Tibial nerve (tissue), 4 donors: ENCODE results near the gene HOXB5. TPM values are rescaled to one million over a fixed set of nuclear protein-coding genes. Genes with fewer than 3 reads are reported as not detected.

ENCODE experiments used
- DNase-seq, 2 donors: peaks; one replicate each; pipeline ENCODE4 v3.0.0-alpha.2; 2019; ENCODE audit warnings: low spot score in 2 of 2
- H3K27ac ChIP-seq, 4 donors: fragments of 200-600 bp; sonication (generic) in 3 of 4; one replicate each; pipeline ENCODE4 v1.5.1; 2017 to 2019; ENCODE audit warnings: mild to moderate bottlenecking in 1 of 4
- H3K27me3 ChIP-seq, 2 donors: fragments of 200-600 bp; sonication (generic) in 1 of 2; one replicate each; pipeline versions ENCODE4 v1.5.1 to v1.6.0; 2017 to 2019
- H3K36me3 ChIP-seq, 3 donors: fragments of 200-600 bp; sonication (generic); one replicate each; pipeline ENCODE4 v1.5.1; 2018 to 2019
- H3K4me1 ChIP-seq, 4 donors: fragments of 200-600 bp; sonication (generic) in 3 of 4; one replicate each; pipeline ENCODE4 v1.5.1; 2017 to 2019
- H3K4me3 ChIP-seq, 4 donors: fragments of 200-600 bp; sonication (generic) in 3 of 4; one replicate each; pipeline ENCODE4 v1.5.1; 2017 to 2019; ENCODE audit warnings: mild to moderate bottlenecking in 1 of 4, moderate library complexity in 1 of 4
- H3K9me3 ChIP-seq, 4 donors: fragments of 200-600 bp; sonication (generic) in 3 of 4; one replicate each; pipeline ENCODE4 v1.5.1; 2017 to 2019
- EP300 ChIP-seq, 2 donors: sonication (generic); formaldehyde crosslinking; IDR thresholded peaks; one replicate each; pipeline ENCODE4 v1.6.1; 2017; ENCODE audit warnings: antibody characterized with exemption in 2 of 2, mild to moderate bottlenecking in 1 of 2
- POLR2A ChIP-seq, 2 donors: fragments of 450-650 bp; IDR thresholded peaks; one replicate each; pipeline ENCODE4 v1.6.1; 2017; ENCODE audit warnings: antibody characterized with exemption in 2 of 2, mild to moderate bottlenecking in 2 of 2, moderate library complexity in 2 of 2
- WGBS, 2 donors: methylation state at CpG; one replicate each; pipeline ENCODE4 v1.1.5; 2018; 5-methylcytosine and 5-hydroxymethylcytosine counted together
- total RNA-seq, 4 donors: library from RNA; depleted of rRNA; stranded (reverse); fragments of >200 nt; gene quantifications; one replicate each; pipeline ENCODE4 v1.1.0, GENCODE V29; 2016
- TF ChIP-seq, protein P1 (sequence below), 5 experiments: fragments of 200-600 bp in 3 of 5; fragments of 450-650 bp in 2 of 5; sonication (generic) in 3 of 5; IDR thresholded peaks; one replicate each; pipeline ENCODE4 v1.5.1; 2016 to 2019; ENCODE audit warnings: antibody characterized with exemption in 5 of 5, mild to moderate bottlenecking in 3 of 5, moderate library complexity in 2 of 5

The HOXB5 gene
- total RNA-seq, 4 donors from 2014 or later: 1.6 to 1.8 TPM; not detected in 2

DNA sequence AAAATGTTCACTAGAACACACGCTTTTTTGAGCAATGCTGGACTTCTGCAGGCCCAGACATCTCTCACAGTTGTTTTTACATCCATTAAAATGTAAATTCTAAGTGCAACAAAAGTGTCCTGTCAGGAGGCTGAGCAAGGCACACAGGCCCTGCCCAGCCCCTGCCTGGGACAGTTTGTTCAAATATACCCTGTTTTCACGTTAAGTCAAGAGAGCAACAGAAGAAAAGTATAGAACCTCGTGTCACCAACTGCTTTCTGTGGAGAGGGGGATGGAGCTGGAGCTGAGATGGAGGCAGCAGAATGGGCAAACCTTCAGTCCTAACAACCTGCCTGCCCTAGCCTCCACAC, 44.3 kb downstream of the HOXB5 start:
- Histone ChIP-seq H3K36me3 (no peaks in the 10 kb centered on the region), H3K4me3 (no peak overlapping the region), H3K27ac (no peak overlapping the region), H3K4me1 (peaks cover 0 to 26% (median 2%) of the 10 kb centered on the region in 4 donors), H3K9me3 (no peaks in the 10 kb centered on the region), H3K27me3 (peaks cover 0 to 72% of the 10 kb centered on the region in 2 donors)
- DNase-seq: no peak
- TF ChIP-seq EP300 (IDR thresholded peaks at IDR 0.05) (no peak), POLR2A (IDR thresholded peaks at IDR 0.05) (no peak)
- TF ChIP-seq, protein P1, sequence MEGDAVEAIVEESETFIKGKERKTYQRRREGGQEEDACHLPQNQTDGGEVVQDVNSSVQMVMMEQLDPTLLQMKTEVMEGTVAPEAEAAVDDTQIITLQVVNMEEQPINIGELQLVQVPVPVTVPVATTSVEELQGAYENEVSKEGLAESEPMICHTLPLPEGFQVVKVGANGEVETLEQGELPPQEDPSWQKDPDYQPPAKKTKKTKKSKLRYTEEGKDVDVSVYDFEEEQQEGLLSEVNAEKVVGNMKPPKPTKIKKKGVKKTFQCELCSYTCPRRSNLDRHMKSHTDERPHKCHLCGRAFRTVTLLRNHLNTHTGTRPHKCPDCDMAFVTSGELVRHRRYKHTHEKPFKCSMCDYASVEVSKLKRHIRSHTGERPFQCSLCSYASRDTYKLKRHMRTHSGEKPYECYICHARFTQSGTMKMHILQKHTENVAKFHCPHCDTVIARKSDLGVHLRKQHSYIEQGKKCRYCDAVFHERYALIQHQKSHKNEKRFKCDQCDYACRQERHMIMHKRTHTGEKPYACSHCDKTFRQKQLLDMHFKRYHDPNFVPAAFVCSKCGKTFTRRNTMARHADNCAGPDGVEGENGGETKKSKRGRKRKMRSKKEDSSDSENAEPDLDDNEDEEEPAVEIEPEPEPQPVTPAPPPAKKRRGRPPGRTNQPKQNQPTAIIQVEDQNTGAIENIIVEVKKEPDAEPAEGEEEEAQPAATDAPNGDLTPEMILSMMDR (IDR thresholded peaks at IDR 0.05): no peak
- 57 to 78% methylated on average over 3 of the region's 3 CpGs for WGBS, 2 donors

DNA sequence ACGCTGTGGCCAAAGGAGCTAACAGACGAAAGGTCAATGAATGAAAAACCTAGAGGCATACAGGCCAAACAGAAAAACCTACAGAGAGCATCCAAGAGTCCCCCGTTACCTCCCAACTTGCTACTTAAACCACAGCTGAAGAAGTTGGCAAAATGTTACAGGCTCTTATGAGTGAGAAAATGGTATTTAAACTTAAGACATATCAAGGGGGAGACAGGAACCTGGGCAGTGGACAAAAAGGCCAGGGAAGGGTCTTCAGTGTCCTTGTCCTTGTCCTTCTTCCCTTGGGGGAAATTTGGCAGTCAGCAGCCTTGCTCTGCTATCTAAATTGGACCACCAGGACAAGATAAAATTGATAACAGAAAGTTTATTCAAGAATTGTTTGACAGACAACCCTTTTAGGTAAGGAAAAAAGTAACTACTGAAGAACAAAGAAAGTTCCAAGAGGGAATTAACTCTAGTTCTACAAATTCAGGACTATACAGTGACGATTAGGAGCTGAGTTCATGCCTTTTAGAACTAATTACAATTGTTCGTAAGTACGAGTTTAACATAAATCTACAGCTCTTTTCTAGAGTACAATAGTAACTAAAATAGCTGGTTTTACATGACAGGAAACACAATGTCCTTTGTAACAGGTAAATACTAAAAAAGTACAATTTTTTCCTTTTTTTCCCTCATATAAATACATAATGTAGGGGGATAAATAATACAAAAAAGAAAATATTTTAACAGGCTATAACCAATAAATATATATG, 44.9 kb downstream of the HOXB5 start:
- peaks cover 0 to 71% of the 10 kb centered on the region in 2 donors for H3K27me3 ChIP-seq
- WGBS, 2 donors: 52 to 62% methylated on average over 6 of the region's 6 CpGs
- H3K27ac ChIP-seq: peak overlapping the region in 3 of 4 donors; percentile 28 to 96 (median 89)
- peaks cover 0 to 24% (median 2%) of the 10 kb centered on the region in 4 donors for H3K4me1 ChIP-seq
- H3K9me3 ChIP-seq: no peaks in the 10 kb centered on the region
- no peak for TF ChIP-seq POLR2A (IDR thresholded peaks at IDR 0.05)
- no peak for TF ChIP-seq EP300 (IDR thresholded peaks at IDR 0.05)
- TF ChIP-seq, protein P1 (IDR thresholded peaks at IDR 0.05): no peak
- H3K36me3 ChIP-seq: no peaks in the 10 kb centered on the region
- DNase-seq: no peak
- no peak overlapping the region for H3K4me3 ChIP-seq

DNA sequence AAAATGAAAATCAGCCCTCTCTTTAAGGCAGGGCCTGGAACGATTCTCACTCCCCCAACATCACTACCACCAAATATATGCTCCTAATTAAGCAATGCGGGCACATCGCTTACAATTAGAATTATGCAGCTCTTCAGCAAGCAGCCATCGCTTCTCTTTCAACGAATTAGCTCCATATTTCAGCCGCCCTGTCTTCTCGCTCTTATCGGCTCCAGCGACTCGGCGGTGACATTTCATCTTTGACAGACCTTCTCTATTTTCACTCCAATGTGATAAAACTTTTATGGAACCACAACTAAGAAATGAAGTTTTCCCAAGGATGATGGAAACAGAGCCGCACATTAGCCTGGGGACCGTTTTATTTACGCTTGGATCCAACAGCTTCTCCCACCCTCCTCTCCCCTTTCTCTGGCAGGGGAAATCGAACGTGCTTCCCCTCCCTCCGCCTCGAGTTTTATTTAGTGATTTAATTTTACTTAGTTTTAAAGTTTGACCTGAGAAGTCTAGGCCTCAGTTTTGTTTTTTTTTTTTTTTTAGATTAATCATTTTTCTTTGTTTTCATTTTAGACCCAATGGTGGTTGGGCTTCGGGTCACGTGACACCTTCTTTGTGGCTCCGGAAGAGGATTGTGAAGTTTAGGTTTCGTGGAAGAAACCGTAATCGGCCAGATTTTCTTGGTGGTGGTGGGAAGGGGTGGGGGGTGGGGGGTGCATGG, 45.6 kb downstream of the HOXB5 start:
- WGBS, 2 donors: 35 to 49% methylated on average over 24 of the region's 24 CpGs
- H3K4me1 ChIP-seq: peaks cover 0 to 30% (median 2%) of the 10 kb centered on the region in 4 donors

DNA sequence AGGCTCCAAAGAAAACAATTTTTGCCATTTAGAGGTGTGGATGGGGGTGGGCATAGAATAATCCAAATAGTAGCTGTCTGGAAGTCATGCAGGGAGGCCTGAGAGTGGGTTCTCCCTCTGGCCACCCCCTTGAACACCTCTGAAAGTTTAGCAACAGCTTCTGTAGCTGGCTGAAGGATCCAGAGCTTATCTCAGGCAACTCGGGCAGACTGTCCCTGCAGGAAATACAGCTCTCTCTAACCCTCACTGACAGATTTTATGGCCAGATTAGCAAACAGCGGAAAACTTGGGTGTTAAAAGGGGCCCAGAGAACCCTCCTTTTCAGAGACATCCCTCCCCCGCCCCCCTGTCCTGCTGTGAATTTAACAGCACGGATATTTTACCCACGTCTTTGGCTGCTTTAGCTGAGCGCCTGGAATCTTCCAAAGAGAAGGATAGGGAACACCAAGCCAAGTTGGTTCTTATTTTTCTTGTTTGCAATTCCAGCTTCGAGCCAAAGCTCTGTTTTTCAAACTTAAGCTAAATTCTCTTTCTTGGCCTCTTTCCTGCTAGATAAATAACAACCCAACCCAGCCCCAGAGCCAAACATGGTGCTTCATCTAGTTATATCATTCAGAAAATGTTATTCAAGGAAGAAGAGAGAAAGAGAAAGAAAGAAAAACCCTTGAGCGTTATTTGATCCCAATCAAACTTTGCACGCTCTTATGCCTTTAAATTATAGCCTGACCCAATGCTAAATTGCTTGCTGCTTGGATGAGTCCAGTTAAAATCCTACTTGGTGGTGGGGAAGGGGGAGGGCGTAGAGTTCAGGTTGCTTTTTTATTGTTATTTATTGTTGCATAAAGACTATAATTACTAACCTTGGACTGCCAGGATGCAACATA, 46.4 kb downstream of the HOXB5 start:
- peaks cover 0 to 30% (median 2%) of the 10 kb centered on the region in 4 donors for H3K4me1 ChIP-seq
- 19 to 33% methylated on average over 10 of the region's 10 CpGs for WGBS, 2 donors

More for the DNA sequence above, 45.6 kb downstream of the HOXB5 start:
- Histone ChIP-seq H3K36me3 (no peaks in the 10 kb centered on the region), H3K4me3 (peak overlapping the region in 1 of 4 donors; percentile 15), H3K27ac (peak overlapping the region; percentile 47 to 96 (median 90)), H3K9me3 (no peaks in the 10 kb centered on the region), H3K27me3 (peaks cover 0 to 71% of the 10 kb centered on the region in 2 donors)
- TF ChIP-seq, protein P1 (IDR thresholded peaks at IDR 0.05): no peak
- TF ChIP-seq EP300 (IDR thresholded peaks at IDR 0.05) (no peak), POLR2A (IDR thresholded peaks at IDR 0.05) (no peak)
- no peak for DNase-seq

More for the DNA sequence above, 46.4 kb downstream of the HOXB5 start:
- Histone ChIP-seq H3K27ac (peak overlapping the region; percentile 47 to 96 (median 90)), H3K4me3 (peak overlapping the region in 1 of 4 donors; percentile 15), H3K9me3 (no peaks in the 10 kb centered on the region), H3K36me3 (no peaks in the 10 kb centered on the region), H3K27me3 (peaks cover 0 to 73% of the 10 kb centered on the region in 2 donors)
- TF ChIP-seq EP300 (IDR thresholded peaks at IDR 0.05) (no peak), POLR2A (IDR thresholded peaks at IDR 0.05) (no peak)
- TF ChIP-seq, protein P1 (IDR thresholded peaks at IDR 0.05): no peak
- no peak for DNase-seq
